ACHN (cell line): ENCODE measurements around the gene MAGIX.
"Not testable (repeated sequence)": the region's sequence is repeated elsewhere in the genome, so short reads cannot be mapped to it uniquely, and the experiment has no call there.

ENCODE experiments used
- DNase-seq: peaks from one replicate; pipeline ENCODE4 v3.0.0-alpha.2; 2015
- in situ Hi-C: cut with HindIII; loops from 2 replicates; pipeline ENCODE4 v1.10.0; 2017; ENCODE audit warnings: low sequenced_read_pairs, low pct_ligation_motif_present, low pct_unique_long_range_greater_than_20kb

Gene MAGIX

GRCh38 chrX:49162620-49163019 is at the start of gene MAGIX:
Gene MAGIX (plus strand): TSS chrX:49162758. CDS start chrX:49162890, 132 bp downstream.
- in situ Hi-C loops: no loop called here
- no peak for DNase-seq

DNA sequence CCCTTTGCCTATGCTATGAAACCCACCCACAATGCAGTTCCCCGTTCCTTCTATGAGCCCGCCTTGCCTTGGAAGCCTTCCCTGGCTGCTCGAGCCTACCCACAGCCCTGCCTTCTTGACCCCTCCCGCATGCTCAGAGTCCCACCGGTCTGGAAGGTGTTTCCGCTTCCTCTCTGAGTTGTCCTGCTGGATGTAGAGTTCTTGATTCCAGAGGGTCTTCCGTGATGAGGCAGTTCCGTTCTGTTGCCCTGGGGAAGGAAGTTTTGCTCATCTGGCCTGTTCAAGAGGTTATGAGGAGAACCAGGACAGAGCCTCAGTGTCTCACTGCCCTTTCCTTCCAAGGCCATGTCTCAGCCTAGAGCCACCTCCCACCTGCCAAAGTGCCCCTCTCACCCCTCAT is 46.5 kb upstream of the MAGIX start:
- DNase-seq: no peak
- in situ Hi-C loops: no loop called here

GRCh38 chrX:49116716-49117115 is 45.8 kb upstream of the MAGIX start:
- in situ Hi-C loops: no loop called here
- DNase-seq: no peak

DNA sequence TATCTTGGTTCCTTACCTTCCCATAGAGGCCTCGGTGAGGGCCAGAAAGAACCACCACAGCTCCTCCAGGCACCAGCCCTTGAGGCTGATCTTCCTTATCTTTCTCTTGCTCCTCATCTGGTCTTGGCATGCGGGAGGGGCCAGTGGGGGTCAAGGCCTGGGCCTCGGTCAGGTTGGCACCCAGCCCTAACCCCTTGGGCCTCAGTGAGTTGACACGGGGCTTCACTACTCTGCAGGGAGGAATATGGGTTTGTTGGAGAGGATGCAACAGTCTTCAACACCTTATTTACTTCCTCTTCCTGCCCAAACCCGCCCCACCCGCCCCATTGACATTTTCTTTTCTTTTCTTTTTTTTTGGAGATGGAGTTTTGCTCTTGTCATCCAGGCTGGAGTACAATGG is 45.0 kb upstream of the MAGIX start:
- in situ Hi-C loops: no loop called here
- DNase-seq: no peak

DNA sequence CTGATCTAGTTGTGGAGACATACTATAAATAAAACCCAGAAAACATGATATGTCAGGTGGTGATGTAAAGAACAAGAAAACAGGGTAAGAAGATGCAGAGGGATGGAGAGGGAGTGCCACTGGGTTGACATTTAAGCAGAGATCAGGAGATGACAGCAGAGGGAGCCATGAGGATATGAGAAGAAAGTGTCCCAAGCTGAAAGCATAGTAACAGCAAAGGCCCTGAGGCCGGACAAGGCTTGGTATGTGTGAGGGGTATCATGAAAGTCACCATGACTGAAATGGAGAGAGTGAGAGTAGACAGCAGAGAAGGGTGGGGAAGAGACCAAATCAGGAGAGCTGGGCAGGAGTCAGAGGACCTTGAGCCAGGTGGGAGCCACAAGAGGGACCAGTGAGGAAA is 42.5 kb upstream of the MAGIX start:
- in situ Hi-C loops: no loop called here
- DNase-seq: no peak

DNA sequence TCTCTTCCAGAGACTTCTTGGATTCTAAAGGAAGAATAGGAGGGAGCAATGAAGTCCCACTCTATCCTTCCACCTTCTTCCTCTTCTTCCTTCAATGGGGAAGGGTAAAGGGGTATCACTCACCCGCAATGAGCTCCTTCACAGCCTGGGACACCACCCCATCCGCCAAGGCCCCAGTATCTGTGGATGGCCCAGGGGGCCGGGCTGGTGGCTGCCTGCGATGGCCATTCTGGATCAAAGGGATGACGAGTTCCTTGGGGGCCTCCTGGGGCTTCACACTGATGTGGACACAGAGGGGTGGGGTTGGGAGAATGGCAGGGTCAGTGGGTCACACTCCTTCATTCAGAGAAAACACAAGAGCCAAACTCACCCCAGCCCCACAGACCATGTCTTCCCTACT is 40.1 kb upstream of the MAGIX start:
- no peak for DNase-seq
- in situ Hi-C loops: no loop called here

- DNase-seq, in situ Hi-C loops: not testable (repeated sequence)
Measured at GRCh38 chrX:49127742-49128258, 34.8 kb upstream of the MAGIX start.

GRCh38 chrX:49129427-49129826 is 33.1 kb upstream of the MAGIX start:
- no peak for DNase-seq
- in situ Hi-C loops: no loop called here

- DNase-seq, in situ Hi-C loops: not testable (repeated sequence)
Measured at GRCh38 chrX:49132275-49132674, 30.3 kb upstream of the MAGIX start.

GRCh38 chrX:49133759-49134158 is 28.8 kb upstream of the MAGIX start:
- in situ Hi-C loops: no loop called here

GRCh38 chrX:49137492-49137891 is 25.1 kb upstream of the MAGIX start:
- in situ Hi-C loops: no loop called here
- no peak for DNase-seq

More at GRCh38 chrX:49133759-49134158, 28.8 kb upstream of the MAGIX start:
- no peak for DNase-seq

DNA sequence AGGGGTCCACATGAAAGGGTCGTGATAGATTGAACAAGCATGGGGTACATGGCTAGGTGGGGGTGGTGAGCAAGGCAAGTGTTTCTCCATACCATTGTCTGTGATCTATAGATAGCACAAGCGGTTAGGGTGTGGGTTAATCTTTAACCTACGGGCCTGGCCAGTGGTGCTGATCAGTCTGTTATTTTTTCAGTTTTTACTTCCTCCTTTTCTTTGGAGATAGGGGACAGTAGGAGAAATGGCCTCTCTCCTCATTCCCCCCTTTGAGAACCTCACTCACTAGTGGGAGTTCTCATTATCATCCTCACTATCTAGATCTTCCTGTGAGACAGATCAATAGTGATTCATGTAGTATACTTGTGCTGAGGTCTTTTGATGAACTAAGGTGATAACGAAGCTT is 22.8 kb upstream of the MAGIX start:
- DNase-seq: no peak

DNA sequence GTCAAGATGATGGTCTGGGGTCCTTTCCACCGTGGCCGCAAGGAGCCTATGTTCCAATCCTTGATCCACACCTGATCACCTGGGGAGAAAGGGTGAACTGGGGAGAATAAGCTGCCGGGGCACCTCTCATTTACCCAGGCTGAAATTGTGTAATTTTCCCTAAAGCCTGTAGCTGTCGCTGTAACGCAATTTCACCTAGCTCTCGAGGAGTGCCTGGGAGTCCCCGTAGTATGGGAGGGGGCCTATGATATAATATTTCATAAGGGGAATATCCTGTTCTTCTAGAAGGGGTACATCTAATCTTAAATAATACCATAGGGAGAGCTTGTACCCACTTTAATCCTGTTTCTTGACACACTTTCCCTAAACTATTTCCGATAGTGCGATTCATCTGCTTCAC is 20.3 kb upstream of the MAGIX start:
- DNase-seq: peak; percentile 24
- in situ Hi-C loops: not testable (repeated sequence)

More for the DNA sequence above, 22.8 kb upstream of the MAGIX start:
- in situ Hi-C loops: no loop called here

GRCh38 chrX:49143154-49143553 is 19.4 kb upstream of the MAGIX start:
- DNase-seq, in situ Hi-C loops: not testable (repeated sequence)

DNA sequence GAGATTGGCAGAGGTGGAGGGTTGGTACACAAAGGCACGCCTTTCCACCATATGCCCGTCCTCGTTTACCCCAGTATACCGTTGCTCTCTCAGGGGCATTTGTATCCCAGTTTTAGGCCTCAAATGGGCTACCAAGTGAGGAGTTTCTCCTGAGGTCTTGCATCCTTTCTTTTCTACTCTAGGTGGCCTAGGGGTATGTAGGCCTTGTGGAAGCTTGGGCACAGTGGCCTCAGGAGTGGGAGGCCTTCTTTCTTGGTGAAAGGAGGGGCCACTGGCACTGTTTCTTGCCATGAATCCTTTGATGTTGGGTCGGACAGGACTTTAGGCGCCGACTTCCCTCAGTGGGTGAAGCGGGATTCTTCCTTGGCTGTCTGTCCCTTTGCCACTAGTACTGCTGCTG is 15.3 kb upstream of the MAGIX start:
- DNase-seq: no peak
- in situ Hi-C loops: no loop called here

DNA sequence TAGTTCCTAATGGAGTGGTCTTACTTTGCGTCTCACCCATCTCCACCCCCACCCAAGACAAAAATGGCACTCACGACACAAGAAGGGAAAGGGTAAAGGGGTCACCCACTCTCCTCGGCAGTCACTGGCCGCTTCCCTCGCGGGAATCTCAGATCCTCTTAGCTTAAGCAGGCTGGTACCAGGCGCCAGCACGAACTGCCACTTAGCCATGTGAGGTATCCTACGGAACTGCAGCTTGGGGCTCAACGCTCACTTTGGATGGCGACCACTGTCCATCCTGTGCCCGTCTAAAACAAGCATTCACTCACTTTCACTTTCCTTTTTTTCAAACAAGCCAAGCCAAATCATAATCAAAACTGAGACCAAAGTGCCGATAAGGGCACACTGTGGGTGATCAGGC is 14.6 kb upstream of the MAGIX start:
- no peak for DNase-seq
- in situ Hi-C loops: no loop called here

GRCh38 chrX:49148390-49149100 is 14.0 kb upstream of the MAGIX start:
- DNase-seq, in situ Hi-C loops: not testable (repeated sequence)

GRCh38 chrX:49149291-49149690 is 13.3 kb upstream of the MAGIX start:
- DNase-seq, in situ Hi-C loops: not testable (repeated sequence)

DNA sequence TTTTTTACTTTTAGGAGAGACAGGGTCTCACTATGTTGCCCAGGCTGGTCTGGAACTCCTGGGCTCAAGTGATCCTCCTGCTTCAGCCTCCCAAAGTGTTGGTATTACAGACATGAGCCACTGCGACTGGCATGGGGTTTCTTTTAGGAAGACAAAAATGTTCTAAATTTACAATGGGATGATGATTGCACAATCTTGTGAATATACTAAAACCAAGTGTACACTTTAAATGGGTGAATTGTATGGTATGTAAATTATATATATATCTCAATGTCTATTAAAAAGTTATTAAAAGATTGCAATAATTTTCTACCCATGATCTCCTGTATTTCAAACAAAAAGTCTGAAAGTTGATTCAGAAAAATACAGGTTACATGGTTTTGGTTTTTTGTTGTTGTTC is 9.1 kb upstream of the MAGIX start:
- no peak for DNase-seq
- in situ Hi-C loops: no loop called here

DNA sequence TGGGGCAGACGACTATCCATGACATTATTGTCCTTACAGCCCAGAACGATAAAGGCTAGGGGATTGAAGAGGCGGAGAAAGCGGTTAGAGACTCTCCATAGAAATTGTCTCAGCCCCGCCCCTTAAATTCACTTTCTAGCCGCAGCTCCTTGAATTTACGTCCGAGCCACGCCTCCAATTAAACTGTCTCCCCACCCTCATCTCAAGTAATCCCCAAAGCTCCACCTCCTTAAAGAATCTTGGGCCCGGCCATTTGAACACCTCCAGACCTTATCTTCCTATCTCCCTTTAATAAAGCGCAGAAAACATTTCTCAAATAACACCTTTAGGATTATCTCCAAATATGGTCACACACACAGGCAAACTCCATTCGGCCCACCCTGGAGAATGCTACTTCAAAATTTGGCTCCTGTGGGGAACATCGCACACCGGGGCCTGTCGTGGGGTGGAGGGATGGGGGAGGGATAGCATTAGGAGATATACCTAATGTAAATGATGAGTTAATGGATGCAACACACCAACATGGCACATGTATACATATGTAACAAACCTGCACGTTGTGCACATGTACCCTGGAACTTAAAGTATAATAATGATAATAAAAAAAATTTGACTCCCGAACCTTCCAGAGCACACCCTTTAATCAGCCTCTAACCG is 7.2 kb upstream of the MAGIX start:
- DNase-seq: no peak
- in situ Hi-C loops: no loop called here
